Measurements from ENCODE around the gene ATMIN.
A peak's percentile ranks its signal among the peaks of the same experiment; 100 is the strongest.

ATMIN gene

DNA sequence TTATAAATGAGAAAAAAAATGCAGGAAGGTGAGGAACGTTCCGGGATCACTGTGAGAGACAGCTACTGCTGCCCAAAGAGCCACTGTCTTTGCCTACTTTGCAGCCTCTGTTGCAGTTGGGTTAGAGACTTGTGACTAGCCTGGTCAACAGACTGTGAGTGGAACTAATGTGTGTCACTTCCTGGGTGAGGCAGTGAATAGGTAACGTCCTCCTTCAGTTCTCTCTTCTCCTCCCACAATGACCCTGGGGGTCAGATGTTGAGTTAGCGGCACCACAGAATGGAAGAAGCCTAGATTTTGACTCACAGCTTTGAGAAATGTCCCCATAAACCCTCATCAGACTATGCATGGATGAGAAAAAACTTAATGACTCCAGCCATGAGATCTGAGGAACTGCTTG is 36.2 kb downstream of the ATMIN start:
- no peak for DNase-seq

- DNase-seq, result no peak
Observed at GRCh38 chr16:81073560-81074330, 38.1 kb downstream of the ATMIN start.

DNA sequence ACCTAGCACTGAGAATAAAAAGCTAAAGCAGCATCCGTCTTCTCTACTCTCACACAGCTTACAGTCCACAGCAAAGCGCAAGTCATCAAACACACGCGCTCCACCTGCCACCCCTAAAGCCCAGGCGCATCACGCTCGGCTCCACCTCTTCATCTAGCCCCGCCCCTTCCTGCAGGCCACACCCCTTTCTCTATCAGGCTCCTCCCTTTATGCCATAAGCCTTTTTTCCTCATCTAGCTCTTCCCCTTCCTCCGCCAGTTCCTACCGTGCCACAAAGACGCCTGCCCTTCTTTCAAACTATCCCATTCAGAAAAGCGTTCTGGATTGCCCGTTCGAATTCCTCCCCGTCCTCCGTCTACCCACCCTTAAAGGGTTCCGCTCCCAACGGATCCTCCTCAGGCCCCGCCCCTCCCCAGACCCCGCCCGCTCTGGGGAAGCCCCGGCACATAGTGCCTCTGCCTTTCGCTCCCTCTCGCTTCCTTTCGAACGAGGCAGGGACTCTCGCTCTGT is 41.0 kb downstream of the ATMIN start:
- peak; percentile 97 for DNase-seq

- DNase-seq, result peak; percentile 99
Observed at GRCh38 chr16:81077076-81077940, 41.7 kb downstream of the ATMIN start, which contains the start of gene C16orf46. C16orf46 (minus strand) TSS chr16:81077238; CDS start chr16:81063955, 13,283 bp downstream.

- DNase-seq, result no peak
Observed at GRCh38 chr16:81080233-81080632, 44.6 kb downstream of the ATMIN start.

- DNase-seq, result no peak
Observed at GRCh38 chr16:81081014-81081413, 45.4 kb downstream of the ATMIN start.

DNA sequence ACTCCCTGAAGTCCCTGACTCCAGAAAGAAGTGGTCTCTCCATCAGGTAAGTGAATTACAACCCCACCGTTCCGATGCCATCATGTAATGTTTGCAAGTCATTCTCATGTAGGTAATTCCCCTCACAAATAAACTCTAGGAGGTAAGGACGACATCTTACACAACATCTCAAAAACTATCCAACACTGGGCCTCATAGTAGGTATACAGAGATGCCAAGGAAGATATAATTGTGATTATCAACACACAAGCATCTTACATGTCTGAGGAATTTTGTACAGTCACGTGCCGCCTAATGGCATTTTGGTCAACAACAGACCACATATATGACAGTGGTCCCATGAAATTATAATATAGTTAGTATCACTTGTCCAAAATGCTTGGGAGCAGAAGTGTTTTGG is 53.2 kb downstream of the ATMIN start:
- no peak for DNase-seq

DNA sequence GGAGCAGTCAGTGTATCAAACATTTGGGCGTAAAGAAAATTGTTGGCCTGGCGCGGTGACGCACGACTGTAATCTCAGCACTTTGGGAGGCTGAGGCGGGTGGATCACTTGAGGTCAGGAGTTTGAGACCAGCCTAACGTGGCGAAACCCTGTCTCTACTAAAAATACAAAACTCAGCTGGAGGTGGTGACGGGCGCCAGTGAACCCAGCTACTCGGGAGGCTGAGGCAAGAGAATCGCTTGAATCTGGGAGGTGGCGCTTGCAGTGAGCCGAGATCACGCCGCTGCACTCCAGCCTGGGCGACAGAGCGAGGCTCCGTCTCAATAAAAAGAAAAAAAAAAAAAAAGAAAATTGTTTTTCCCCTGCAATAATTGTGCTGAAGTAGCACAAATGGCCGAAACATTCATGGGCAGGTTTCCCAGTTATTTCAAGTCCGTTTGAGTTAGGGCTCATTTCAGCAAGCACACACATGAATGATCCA is 59.2 kb downstream of the ATMIN start:
- no peak for DNase-seq

GRCh38 chr16:81095653-81095952 is 60.0 kb downstream of the ATMIN start:
- peak in 1 of 2 experiments; percentile 68 for DNase-seq

DNA sequence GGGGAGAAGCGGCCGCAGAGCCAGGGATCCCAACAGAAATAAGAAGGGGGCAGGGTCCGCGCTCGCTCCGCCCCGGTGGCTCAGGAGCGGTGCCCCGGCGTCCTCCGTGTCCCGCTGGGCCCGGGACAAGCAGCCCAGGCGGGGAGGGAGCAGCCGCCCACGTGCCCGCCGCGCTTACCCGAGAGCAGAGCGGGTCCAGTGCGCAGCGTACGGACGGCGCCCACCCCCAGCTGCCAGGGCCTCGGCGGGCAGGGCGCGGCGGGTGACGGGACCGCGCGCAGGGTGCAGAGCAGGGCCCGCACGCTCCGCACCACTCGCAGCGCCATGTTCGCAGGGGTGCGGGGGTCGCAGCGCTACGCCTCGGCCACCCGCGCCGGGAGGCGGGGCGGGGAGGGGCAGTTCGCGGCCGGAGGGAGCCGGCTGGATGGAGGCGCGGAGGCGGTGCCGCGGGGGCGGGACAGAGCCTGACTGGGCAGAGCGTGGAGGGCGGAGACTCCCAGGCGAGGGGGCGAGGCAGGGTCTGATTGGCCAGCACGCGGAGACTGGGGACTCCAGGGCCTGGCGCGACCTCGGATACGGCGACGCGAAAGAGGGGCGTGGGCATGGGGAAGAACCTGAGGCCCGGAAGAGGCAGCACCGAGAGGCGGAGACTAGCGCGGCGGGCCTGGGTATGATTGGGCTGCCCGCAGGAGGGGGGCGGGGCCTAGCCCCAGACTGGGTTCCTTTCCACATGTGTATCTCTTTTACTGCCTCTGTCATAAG is 60.5 kb downstream of the ATMIN start, which contains the start of gene GCSH:
Gene GCSH (minus strand): TSS at position 443 of the 762 bp plus-strand sequence. CDS start 117 bp downstream, at position 326.
- peak; percentile 97 to 99 for DNase-seq

DNA sequence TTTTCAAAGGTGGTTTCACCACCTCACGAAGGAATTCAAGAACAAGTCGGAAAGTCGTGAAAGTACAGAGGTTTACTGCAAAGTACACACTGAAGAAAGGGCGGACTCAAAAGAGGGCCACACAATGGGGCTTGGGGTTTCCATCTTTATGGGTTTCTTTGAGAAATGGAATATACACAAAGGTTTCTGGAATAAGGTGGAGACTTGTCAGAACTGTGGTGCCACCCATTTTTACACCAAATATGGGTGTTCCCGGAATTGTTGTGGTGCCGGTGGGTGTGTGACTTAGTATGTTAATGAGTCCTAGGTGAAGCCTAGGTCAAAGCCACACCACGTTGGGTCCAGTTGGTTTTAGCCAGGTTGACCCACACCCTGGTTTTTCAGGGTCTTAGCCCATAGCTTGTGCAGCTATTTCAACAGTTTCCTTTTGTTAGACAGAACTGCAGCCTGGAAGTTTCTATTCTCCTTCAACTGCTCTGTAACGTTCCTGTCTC is 61.1 kb downstream of the ATMIN start:
- no peak for DNase-seq
